Measurements from ENCODE around the gene KHNYN.

GRCh38 chr14:24381363-24382063 lies 48.2 kb upstream of the KHNYN start:
- TF ChIP-seq EP300 (IDR thresholded peaks at IDR 0.05) (no peak), POLR2A (IDR thresholded peaks at IDR 0.05) (no peak), CTCF (IDR thresholded peaks at IDR 0.05) (no peak)
